ENCODE results near the gene FGF10. TPM values are rescaled to one million over a fixed set of nuclear protein-coding genes. Genes with fewer than 3 reads are reported as not detected.

FGF10 gene
- total RNA-seq, 2 experiments from 2014 or later, result not detected

GRCh38 chr5:44385291-44385900, 3.8 kb downstream of the FGF10 start:
- peaks cover 32% of the 10 kb centered on the region for H3K27me3 Mint-ChIP-seq
- H3K27ac Mint-ChIP-seq, result no peak overlapping the region
- H3K36me3 Mint-ChIP-seq (ENCODE audit: low read depth), result no peaks in the 10 kb centered on the region
- peaks cover 3% of the 10 kb centered on the region for H3K9me3 Mint-ChIP-seq (ENCODE audit: low read depth)
- ChIA-PET CTCF (interaction anchor here (0.8 to 0.9 kb wide), 2 partner anchors 19 to 654 kb away, joined by 3 to 4 read pairs; no protein-coding TSS in a partner anchor), POLR2A (no interaction called here)
- H3K4me3 Mint-ChIP-seq, result no peak overlapping the region
- intact Hi-C loops (cut with DNase I, micrococcal nuclease), result no loop called here
- peaks cover 10% of the 10 kb centered on the region for H3K4me1 Mint-ChIP-seq
- no peak for DNase-seq
- no peak for ATAC-seq

DNA sequence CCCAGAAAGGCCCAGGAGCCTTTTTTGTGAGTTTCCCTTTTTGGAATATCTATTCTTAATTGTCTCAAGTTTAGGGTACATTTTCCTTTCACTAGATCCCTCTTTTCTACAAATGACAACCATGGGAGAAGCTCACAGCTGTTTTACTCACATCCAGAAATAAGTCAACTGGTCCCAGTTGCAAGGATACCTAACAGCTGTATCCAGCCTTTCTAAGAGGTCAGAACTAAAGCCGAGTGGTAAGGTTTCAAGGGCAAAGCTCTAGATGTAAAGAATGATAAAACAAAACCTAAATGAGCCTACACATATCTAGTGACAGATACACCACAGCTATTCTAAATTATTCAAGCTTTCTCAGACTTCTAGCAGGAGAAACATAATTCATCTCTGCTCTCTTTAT, 4.4 kb downstream of the FGF10 start:
- Mint-ChIP-seq H3K4me3 (no peak overlapping the region), H3K4me1 (peaks cover 8% of the 10 kb centered on the region), H3K36me3 (ENCODE audit: low read depth) (no peaks in the 10 kb centered on the region), H3K27me3 (peaks cover 26% of the 10 kb centered on the region), H3K9me3 (ENCODE audit: low read depth) (peaks cover 3% of the 10 kb centered on the region), H3K27ac (no peak overlapping the region)
- ChIA-PET CTCF (interaction anchor here (0.8 to 0.9 kb wide), 2 partner anchors 18 to 654 kb away, joined by 3 to 4 read pairs; no protein-coding TSS in a partner anchor), POLR2A (no interaction called here)
- ATAC-seq, result no peak
- intact Hi-C loops (cut with DNase I, micrococcal nuclease), result no loop called here
- no peak for DNase-seq

DNA sequence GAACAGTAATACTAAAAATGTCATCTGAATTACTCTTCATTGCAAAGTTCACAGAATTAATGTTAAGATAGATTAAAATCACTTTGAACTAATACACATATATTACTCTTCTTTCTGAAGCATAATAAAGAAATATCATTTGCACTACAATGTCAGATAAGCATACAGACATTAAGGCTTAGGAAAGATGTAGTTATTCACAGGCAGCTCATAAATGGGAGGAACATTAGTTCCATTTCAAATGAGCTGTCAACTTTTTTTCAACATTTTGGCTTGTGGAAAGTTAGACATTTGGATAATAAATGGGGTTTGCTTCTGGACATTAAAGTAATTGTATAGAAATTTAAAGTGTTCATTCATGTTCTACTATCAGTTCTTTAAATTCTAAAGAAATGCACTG, 6.3 kb downstream of the FGF10 start:
- Mint-ChIP-seq H3K27ac (no peak overlapping the region), H3K4me1 (no peaks in the 10 kb centered on the region), H3K9me3 (ENCODE audit: low read depth) (peaks cover 3% of the 10 kb centered on the region), H3K27me3 (peaks cover 9% of the 10 kb centered on the region), H3K36me3 (ENCODE audit: low read depth) (no peaks in the 10 kb centered on the region), H3K4me3 (no peak overlapping the region)
- CTCF ChIA-PET, result interaction anchor here (1.0 kb wide), 1 partner anchor 19 kb away, joined by 4 read pairs; no protein-coding TSS in a partner anchor
- intact Hi-C loops (cut with DNase I, micrococcal nuclease), result no loop called here
- POLR2A ChIA-PET, result no interaction called here
- ATAC-seq, result no peak
- no peak for DNase-seq

DNA sequence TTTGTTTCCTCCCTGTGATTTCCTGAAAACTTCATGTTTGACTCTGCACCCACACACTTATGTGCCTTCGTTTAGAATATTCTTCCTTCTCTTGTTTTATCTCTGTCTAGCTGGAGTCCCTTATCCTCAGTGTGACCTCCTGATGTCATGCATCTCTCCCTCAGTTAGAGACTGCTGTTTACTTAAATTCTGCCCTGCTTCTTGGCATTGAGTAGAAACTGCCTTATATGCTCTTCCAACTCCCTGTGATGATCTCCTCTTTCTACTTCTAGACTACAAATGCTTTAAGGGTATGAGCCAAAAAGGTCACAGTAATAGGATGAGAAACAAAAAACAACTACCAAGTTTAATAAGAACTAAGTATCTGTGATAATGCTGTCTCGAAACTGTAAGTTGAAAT, 12.2 kb downstream of the FGF10 start:
- H3K27me3 Mint-ChIP-seq, result peaks cover 2% of the 10 kb centered on the region
- POLR2A ChIA-PET, result no interaction called here

GRCh38 chr5:44372028-44372427, 17.2 kb downstream of the FGF10 start:
- ATAC-seq (no peak), DNase-seq (no peak)
- POLR2A ChIA-PET, result no interaction called here
- CTCF ChIA-PET, result no interaction called here
- H3K36me3 Mint-ChIP-seq (ENCODE audit: low read depth), result no peaks in the 10 kb centered on the region
- no peak overlapping the region for H3K4me3 Mint-ChIP-seq
- intact Hi-C loops (cut with DNase I, micrococcal nuclease), result no loop called here
- peaks cover 2% of the 10 kb centered on the region for H3K9me3 Mint-ChIP-seq (ENCODE audit: low read depth)
- H3K27ac Mint-ChIP-seq, result no peak overlapping the region
- no peaks in the 10 kb centered on the region for H3K4me1 Mint-ChIP-seq
- H3K27me3 Mint-ChIP-seq, result peaks cover 2% of the 10 kb centered on the region

More for the DNA sequence above, 12.2 kb downstream of the FGF10 start:
- Mint-ChIP-seq H3K36me3 (ENCODE audit: low read depth) (no peaks in the 10 kb centered on the region), H3K4me1 (no peaks in the 10 kb centered on the region), H3K27ac (no peak overlapping the region), H3K9me3 (ENCODE audit: low read depth) (peaks cover 4% of the 10 kb centered on the region), H3K4me3 (no peak overlapping the region)
- intact Hi-C loops (cut with DNase I, micrococcal nuclease), result no loop called here
- no peak for DNase-seq
- CTCF ChIA-PET, result no interaction called here
- ATAC-seq, result no peak

- Mint-ChIP-seq H3K4me3 (no peak overlapping the region), H3K9me3 (ENCODE audit: low read depth) (no peaks in the 10 kb centered on the region), H3K27me3 (no peaks in the 10 kb centered on the region), H3K4me1 (no peaks in the 10 kb centered on the region), H3K27ac (no peak overlapping the region), H3K36me3 (ENCODE audit: low read depth) (no peaks in the 10 kb centered on the region)
- intact Hi-C loops (cut with DNase I, micrococcal nuclease), result no loop called here
- ATAC-seq (no peak), DNase-seq (no peak)
- POLR2A ChIA-PET, result no interaction called here
- CTCF ChIA-PET, result interaction anchor here (1.4 kb wide), 1 partner anchor 18 kb away, joined by 3 read pairs; no protein-coding TSS in a partner anchor
These were observed 22.0 kb downstream of the FGF10 start for GRCh38 chr5:44367203-44367602.

DNA sequence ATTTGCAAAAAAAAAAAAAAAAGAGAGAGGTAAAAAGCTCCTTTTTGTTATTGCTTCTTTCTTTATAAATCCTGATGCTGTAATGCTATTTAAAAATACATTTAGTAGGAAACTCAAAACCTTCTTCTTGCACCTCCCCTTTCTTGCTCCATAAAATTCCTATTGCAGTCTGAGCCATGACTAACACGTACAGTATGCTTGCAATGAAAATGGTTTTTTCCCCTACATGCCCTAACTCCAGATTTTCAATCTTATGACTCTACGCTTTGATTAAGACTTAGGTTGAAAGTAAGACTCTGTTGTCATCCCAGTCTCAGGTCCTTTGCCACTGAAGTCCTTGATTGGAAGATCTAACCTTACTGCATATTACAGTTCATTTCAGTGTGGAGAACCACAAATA, 23.9 kb downstream of the FGF10 start:
- Mint-ChIP-seq H3K36me3 (ENCODE audit: low read depth) (no peaks in the 10 kb centered on the region), H3K9me3 (ENCODE audit: low read depth) (peaks cover 2% of the 10 kb centered on the region), H3K4me1 (no peaks in the 10 kb centered on the region), H3K4me3 (no peak overlapping the region), H3K27me3 (no peaks in the 10 kb centered on the region), H3K27ac (no peak overlapping the region)
- intact Hi-C loops (cut with DNase I, micrococcal nuclease), result no loop called here
- no peak for ATAC-seq
- ChIA-PET CTCF (no interaction called here), POLR2A (no interaction called here)
- no peak for DNase-seq

DNA sequence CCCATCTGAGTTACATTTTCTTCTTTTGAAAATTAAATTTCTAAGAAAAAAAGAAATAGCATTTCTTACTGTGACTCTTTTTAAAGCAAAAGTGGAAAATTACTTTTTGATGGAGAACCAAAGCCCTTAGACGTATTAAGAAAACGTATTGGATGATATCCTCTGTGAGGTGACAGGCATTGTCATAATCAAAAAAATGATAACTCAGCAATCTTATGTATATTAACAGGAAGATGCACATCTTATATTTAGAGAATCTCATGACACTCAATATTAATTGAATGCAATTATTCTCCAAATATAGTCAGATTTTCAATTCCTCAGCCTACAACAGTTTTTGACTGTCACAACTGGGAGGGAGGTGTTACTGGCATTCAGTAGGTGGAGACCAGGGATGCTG, 25.1 kb downstream of the FGF10 start:
- POLR2A ChIA-PET, result no interaction called here

GRCh38 chr5:44361342-44362001, 27.7 kb downstream of the FGF10 start:
- no peak overlapping the region for H3K4me3 Mint-ChIP-seq
- ChIA-PET CTCF (no interaction called here), POLR2A (no interaction called here)
- DNase-seq (no peak), ATAC-seq (no peak)
- H3K4me1 Mint-ChIP-seq, result no peaks in the 10 kb centered on the region
- intact Hi-C loops (cut with DNase I, micrococcal nuclease), result no loop called here
- peaks cover 2% of the 10 kb centered on the region for H3K9me3 Mint-ChIP-seq (ENCODE audit: low read depth)
- H3K27ac Mint-ChIP-seq, result no peak overlapping the region
- no peaks in the 10 kb centered on the region for H3K36me3 Mint-ChIP-seq (ENCODE audit: low read depth)
- H3K27me3 Mint-ChIP-seq, result no peaks in the 10 kb centered on the region

More for the DNA sequence above, 25.1 kb downstream of the FGF10 start:
- no peaks in the 10 kb centered on the region for H3K36me3 Mint-ChIP-seq (ENCODE audit: low read depth)
- CTCF ChIA-PET, result no interaction called here
- ATAC-seq, result no peak
- H3K9me3 Mint-ChIP-seq (ENCODE audit: low read depth), result peaks cover 2% of the 10 kb centered on the region
- H3K27ac Mint-ChIP-seq, result no peak overlapping the region
- no peak for DNase-seq
- intact Hi-C loops (cut with DNase I, micrococcal nuclease), result no loop called here
- H3K27me3 Mint-ChIP-seq, result no peaks in the 10 kb centered on the region
- H3K4me1 Mint-ChIP-seq, result no peaks in the 10 kb centered on the region
- no peak overlapping the region for H3K4me3 Mint-ChIP-seq

GRCh38 chr5:44360919-44361318, 28.3 kb downstream of the FGF10 start:
- H3K27ac Mint-ChIP-seq, result no peak overlapping the region
- ChIA-PET CTCF (no interaction called here), POLR2A (no interaction called here)
- H3K36me3 Mint-ChIP-seq (ENCODE audit: low read depth), result no peaks in the 10 kb centered on the region
- no peaks in the 10 kb centered on the region for H3K27me3 Mint-ChIP-seq
- H3K9me3 Mint-ChIP-seq (ENCODE audit: low read depth), result peaks cover 2% of the 10 kb centered on the region
- intact Hi-C loops (cut with DNase I, micrococcal nuclease), result no loop called here
- no peaks in the 10 kb centered on the region for H3K4me1 Mint-ChIP-seq
- ATAC-seq (no peak), DNase-seq (no peak)
- H3K4me3 Mint-ChIP-seq, result no peak overlapping the region

GRCh38 chr5:44358421-44358820, 30.8 kb downstream of the FGF10 start:
- DNase-seq, result no peak
- no peaks in the 10 kb centered on the region for H3K27me3 Mint-ChIP-seq
- intact Hi-C loops (cut with DNase I, micrococcal nuclease), result no loop called here
- CTCF ChIA-PET, result no interaction called here
- POLR2A ChIA-PET, result no interaction called here
- no peaks in the 10 kb centered on the region for H3K36me3 Mint-ChIP-seq (ENCODE audit: low read depth)
- H3K9me3 Mint-ChIP-seq (ENCODE audit: low read depth), result peaks cover 2% of the 10 kb centered on the region
- no peaks in the 10 kb centered on the region for H3K4me1 Mint-ChIP-seq
- no peak for ATAC-seq
- H3K27ac Mint-ChIP-seq, result no peak overlapping the region
- H3K4me3 Mint-ChIP-seq, result no peak overlapping the region

- Mint-ChIP-seq H3K9me3 (ENCODE audit: low read depth) (no peaks in the 10 kb centered on the region), H3K27ac (no peak overlapping the region), H3K4me3 (no peak overlapping the region), H3K36me3 (ENCODE audit: low read depth) (no peaks in the 10 kb centered on the region), H3K27me3 (no peaks in the 10 kb centered on the region), H3K4me1 (no peaks in the 10 kb centered on the region)
- no peak for ATAC-seq
- DNase-seq, result no peak
- POLR2A ChIA-PET, result no interaction called here
- CTCF ChIA-PET, result no interaction called here
- intact Hi-C loops (cut with DNase I, micrococcal nuclease), result no loop called here
These were observed 33.0 kb downstream of the FGF10 start for GRCh38 chr5:44356231-44356630.

Data from activated CD4-positive, alpha-beta T cell treated with anti-CD3 and anti-CD28 coated beads for 36 hours (primary cell).